CD4-positive, alpha-beta T cell treated with Interleukin-21 for 1 hour (primary cell): ENCODE measurements around the gene DNAH6.
"Not testable (repeated sequence)": the region's sequence is repeated elsewhere in the genome, so short reads cannot be mapped to it uniquely, and the experiment has no call there.

Source experiments
- DNase-seq: peaks from one replicate; pipeline ENCODE4 v3.0.0-alpha.2; 2020

DNAH6 gene

GRCh38 chr2:84768840-84769239 lies 252.5 kb downstream of the DNAH6 start:
- no peak for DNase-seq

DNA sequence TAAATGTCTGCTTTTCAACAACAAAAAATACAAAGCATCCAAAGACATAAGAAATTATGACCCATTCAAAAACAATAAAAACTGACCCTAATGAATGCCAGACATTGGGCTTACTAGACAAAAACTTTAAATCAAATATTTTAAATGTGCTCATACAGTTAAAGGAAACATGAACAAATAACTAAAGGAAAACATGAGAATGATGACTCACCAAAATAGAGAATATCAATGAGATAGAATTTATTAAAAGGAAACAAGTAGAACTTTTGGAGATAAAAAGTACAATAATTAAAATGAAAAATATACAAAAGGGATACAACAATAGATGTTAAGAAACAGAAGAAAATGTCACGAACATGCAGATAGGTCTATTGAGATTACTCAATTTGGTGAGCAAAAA lies 254.0 kb downstream of the DNAH6 start:
- DNase-seq, result no peak

GRCh38 chr2:84771251-84771650 lies 255.0 kb downstream of the DNAH6 start:
- no peak for DNase-seq

DNA sequence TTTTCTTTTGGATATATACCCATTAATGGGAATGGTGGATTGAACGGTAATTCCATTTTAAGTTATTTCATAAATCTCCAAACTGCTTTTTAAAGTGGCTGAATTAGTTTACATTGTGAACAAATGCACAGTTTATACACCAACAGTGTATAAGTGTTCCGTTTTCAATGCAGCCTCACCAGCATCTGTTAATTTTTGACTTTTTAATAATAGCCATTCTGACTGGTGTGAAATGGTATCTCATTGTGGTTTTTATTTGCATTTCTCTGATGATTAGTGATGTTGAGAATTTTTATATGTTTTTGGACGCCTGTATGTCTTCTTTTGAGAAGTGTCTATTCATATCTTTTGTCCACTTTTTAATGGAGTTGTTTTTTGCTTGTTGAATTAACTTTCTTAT lies 257.3 kb downstream of the DNAH6 start:
- DNase-seq, result not testable (repeated sequence)

DNA sequence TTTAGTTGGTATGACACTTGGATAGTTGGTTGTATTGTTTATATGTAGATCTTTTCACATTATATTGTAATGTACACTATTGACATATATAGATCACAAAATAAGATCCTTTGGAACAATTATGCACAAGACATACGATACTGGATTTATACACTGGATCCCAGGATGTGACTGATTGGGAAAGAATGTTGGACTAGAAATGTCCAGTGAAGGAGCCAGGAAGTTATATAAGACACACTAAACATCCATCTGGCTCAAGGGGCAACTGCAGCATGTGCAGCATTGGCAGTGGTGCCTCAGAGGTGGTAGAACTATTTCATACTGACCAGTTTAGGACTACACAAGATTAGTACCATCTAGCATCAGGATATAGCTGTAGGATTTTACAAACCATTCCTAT lies 259.7 kb downstream of the DNAH6 start:
- no peak for DNase-seq

GRCh38 chr2:84778911-84779690 lies 262.8 kb downstream of the DNAH6 start:
- DNase-seq, result peak; percentile 26

DNA sequence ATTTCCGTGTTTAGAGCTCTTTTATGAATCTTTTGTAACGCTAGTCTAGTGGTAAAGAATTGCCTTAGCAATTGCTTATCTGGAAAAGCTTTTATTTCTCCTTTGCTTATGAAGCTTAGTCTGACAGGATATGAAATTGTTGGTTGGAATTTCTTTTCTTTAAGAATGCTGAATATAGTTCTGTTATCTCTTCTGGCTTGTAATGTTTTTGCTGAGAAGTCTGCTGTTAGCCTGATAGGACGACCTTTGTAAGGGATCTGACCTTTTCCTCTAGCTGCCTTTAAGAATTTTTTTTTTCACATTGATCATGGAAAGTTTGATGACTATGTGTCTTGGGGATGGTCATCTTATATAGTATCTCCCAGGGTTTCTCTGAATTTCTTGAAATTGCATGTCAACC lies 263.5 kb downstream of the DNAH6 start:
- DNase-seq, result no peak

GRCh38 chr2:84781942-84782716 lies 265.8 kb downstream of the DNAH6 start:
- peak; percentile 71 for DNase-seq

- peak; percentile 76 for DNase-seq
Observed at GRCh38 chr2:84782717-84783442, 266.6 kb downstream of the DNAH6 start.

DNA sequence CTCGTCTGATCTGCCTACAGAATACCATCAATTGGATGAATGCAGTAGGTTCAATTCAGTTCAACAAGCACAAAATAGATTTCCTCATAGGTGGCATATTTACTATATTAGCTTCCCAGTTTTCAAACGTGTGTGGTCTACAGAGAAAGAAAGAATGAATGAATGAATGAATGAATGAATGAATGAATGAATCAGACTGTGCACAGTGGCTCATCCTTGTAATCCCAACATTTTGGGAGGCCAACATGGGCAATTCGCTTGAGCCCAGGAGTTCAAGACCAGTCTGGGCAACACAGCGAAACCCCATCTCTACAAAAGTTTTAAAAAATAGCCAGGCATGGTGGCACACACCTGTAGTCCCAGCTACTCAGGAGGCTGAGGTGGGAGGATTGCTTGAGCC lies 269.7 kb downstream of the DNAH6 start:
- DNase-seq, result no peak

DNA sequence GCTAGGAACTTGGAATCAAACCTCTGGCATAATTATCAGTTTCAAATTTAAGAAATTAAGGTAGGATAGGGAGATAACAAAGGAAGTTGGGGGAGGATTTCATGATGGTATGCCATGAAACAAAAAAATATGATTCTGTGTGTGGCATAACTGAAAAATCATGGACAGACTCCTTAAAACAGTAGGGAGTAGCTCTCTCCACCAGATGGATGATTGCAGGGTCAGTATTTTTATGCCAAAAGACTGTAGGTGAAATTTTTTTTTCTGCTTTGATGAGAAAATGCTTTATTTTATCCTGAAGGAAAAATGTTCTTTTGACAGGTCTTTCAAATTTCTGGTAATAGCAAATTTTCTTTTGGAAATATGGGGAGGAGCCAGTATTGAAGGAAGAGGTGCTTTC lies 270.3 kb downstream of the DNAH6 start:
- DNase-seq, result no peak

DNA sequence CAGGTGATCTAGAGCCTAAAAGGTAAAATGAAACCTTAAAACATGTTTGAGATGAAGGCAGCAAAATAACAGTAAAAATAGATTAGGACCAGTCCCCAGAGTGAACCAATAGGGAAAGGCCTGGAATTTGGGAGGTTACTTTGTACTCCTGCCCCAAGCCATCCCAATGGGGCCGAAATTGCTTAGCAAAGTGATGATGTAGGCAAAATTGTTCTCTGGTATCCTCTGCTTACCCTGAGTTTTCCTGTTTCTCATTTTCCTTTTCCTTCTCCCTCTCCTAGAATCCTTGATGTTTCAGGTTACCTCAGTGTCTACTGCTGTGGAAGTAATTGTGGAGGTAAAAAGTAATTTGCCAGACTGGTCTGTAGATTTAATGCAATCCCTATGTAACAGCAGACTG lies 271.7 kb downstream of the DNAH6 start:
- DNase-seq, result no peak

DNA sequence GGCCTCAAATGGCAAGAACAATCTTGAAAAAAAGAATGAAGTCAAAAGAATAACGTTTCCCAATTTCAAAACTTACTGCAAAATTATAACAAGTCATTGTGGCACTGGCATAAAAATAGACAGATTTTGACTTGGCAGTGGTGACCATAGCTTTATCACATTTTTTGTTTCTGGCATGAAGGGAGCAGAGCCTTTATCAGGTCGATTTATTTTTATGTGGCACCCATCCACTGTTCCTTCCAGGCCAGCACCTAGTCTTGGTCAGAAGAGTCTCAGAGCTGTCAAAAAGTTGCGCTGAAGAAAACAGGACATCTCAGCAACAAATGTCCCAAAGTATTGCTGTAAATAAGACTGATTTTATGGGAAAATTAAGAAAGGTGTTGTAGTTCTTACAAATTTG lies 272.2 kb downstream of the DNAH6 start:
- DNase-seq, result no peak

DNA sequence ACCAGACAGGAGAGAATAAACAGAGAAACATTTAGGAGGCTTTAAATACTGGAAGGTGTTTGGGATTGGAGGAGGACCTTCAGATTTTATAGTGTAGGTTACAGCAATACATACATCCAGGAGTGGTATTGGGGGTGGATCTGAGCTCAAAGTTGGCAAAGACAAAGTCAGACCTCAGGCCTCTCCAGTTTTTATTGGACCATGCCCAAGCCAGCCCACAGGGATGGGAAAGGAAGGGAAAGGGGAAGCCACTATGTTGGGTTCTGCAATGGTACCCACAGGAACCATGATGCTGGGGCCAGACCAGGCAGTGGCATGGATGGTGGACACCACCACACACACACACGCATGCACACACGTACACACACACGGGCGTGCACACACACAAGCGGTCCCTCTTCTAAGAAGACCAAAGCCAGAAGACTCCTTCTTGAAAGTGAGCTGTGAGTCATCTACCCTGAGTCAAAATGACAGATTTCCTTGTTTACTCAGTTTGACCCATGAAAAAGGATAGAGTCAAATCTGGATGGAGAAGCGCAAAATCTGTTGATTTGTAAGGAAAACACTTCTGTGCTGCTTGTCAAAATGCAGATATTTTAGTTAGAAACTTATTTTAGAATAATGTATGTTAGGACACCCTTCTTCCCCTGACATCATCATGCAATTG lies 276.7 kb downstream of the DNAH6 start:
- no peak for DNase-seq

- no peak for DNase-seq
Observed at GRCh38 chr2:84793641-84794040, 277.3 kb downstream of the DNAH6 start.

- DNase-seq, result no peak
Observed at GRCh38 chr2:84796798-84797197, 280.5 kb downstream of the DNAH6 start.

DNA sequence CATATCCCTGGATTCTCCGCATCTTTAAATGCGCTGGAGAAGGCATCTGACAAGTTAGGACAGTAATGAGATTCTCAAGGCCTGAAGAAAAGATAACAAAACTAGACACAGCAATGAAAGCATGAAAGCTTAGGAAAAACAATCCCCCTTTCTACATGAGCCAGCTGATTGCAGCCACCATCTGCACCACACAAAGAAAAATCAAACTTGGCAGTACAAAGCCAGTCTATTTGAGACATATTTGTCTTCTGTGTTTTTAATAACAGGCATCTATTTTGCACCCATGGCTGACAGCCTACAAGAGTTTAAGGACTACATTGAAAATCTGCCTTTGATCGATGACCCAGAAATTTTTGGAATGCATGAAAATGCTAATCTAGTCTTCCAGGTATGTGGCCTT lies 281.0 kb downstream of the DNAH6 start:
- DNase-seq, result no peak

- DNase-seq, result no peak
Observed at GRCh38 chr2:84799772-84800171, 283.5 kb downstream of the DNAH6 start.

GRCh38 chr2:84800194-84800805 lies 284.0 kb downstream of the DNAH6 start:
- DNase-seq, result no peak

DNA sequence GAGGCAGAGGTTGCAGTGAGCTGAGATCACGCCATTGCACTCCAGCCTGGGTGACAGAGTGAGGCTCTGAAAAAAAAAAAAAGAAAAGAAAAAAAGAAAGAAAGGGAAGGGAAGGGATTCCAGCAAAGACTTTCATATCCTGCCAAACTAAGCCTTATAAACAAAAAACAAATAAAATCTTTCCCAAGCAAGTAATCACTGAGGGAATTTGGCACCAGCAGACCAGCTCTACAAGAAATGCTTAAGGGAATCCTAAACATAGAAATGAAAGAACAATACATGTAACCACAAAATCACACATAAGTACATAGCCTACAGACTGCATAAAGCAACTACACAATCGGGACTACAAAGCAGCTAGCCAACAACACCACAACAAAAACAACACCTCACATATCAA lies 285.5 kb downstream of the DNAH6 start:
- no peak for DNase-seq

GRCh38 chr2:84805250-84805958 lies 289.1 kb downstream of the DNAH6 start:
- no peak for DNase-seq

GRCh38 chr2:84807063-84807485 lies 290.8 kb downstream of the DNAH6 start:
- DNase-seq, result no peak
